Tibial nerve (tissue), 4 donors: ENCODE data around the gene IGF2R.

Source experiments
- EP300 ChIP-seq, 2 donors: sonication (generic); formaldehyde crosslinking; IDR thresholded peaks; one replicate each; pipeline ENCODE4 v1.6.1; 2017; ENCODE audit warnings: antibody characterized with exemption in 2 of 2, mild to moderate bottlenecking in 1 of 2
- POLR2A ChIP-seq, 2 donors: fragments of 450-650 bp; IDR thresholded peaks; one replicate each; pipeline ENCODE4 v1.6.1; 2017; ENCODE audit warnings: antibody characterized with exemption in 2 of 2, mild to moderate bottlenecking in 2 of 2, moderate library complexity in 2 of 2
- TF ChIP-seq, protein P1 (sequence below), 5 experiments: fragments of 200-600 bp in 3 of 5; fragments of 450-650 bp in 2 of 5; sonication (generic) in 3 of 5; IDR thresholded peaks; one replicate each; pipeline ENCODE4 v1.5.1; 2016 to 2019; ENCODE audit warnings: antibody characterized with exemption in 5 of 5, mild to moderate bottlenecking in 3 of 5, moderate library complexity in 2 of 5

DNA sequence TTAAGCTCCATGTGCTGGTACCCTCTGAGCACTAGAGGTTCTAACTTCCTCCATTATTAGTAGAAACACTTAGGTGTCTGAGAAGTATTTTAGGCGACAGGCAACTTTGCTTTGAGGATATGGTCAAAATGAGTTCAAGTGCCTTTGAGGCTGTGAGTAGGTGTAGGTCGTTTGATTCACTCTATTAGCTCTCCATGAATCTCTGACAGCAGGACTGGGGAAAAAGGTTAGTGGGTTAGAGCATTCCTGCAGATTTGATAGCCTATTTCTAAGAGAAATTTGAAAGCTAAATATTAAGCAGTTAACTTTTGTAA lies 45.9 kb downstream of the IGF2R start:
- TF ChIP-seq, protein P1, sequence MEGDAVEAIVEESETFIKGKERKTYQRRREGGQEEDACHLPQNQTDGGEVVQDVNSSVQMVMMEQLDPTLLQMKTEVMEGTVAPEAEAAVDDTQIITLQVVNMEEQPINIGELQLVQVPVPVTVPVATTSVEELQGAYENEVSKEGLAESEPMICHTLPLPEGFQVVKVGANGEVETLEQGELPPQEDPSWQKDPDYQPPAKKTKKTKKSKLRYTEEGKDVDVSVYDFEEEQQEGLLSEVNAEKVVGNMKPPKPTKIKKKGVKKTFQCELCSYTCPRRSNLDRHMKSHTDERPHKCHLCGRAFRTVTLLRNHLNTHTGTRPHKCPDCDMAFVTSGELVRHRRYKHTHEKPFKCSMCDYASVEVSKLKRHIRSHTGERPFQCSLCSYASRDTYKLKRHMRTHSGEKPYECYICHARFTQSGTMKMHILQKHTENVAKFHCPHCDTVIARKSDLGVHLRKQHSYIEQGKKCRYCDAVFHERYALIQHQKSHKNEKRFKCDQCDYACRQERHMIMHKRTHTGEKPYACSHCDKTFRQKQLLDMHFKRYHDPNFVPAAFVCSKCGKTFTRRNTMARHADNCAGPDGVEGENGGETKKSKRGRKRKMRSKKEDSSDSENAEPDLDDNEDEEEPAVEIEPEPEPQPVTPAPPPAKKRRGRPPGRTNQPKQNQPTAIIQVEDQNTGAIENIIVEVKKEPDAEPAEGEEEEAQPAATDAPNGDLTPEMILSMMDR (IDR thresholded peaks at IDR 0.05), result no peak
- no peak for TF ChIP-seq POLR2A (IDR thresholded peaks at IDR 0.05)
- TF ChIP-seq EP300 (IDR thresholded peaks at IDR 0.05), result no peak
